H9 (cell line): ENCODE measurements around the gene BRAF. TPM values are rescaled to one million over a fixed set of nuclear protein-coding genes. Genes with fewer than 3 reads are reported as not detected.
A peak's percentile ranks its signal among the peaks of the same experiment; 100 is the strongest.

Source experiments
- DNase-seq: peaks from one replicate; pipeline ENCODE4 v3.0.0-alpha.2; 2017
- H2AFZ ChIP-seq: one replicate; pipeline ENCODE4 v1.6.1; 2013; ENCODE audit warnings: mild to moderate bottlenecking, low read length, control low read depth, moderate library complexity
- H2AK5ac ChIP-seq: 2 replicates; pipeline ENCODE4 v1.6.1; 2013; ENCODE audit warnings: low read length, control low read depth, mixed read lengths; ENCODE audit not compliant: insufficient read length
- H2BK120ac ChIP-seq: one replicate; pipeline ENCODE4 v1.6.1; 2013; ENCODE audit warnings: low read depth, mild to moderate bottlenecking, low read length, control low read depth, inconsistent platforms; ENCODE audit not compliant: poor library complexity, severe bottlenecking
- H2BK12ac ChIP-seq: 2 replicates; pipeline ENCODE4 v1.6.1; 2013; ENCODE audit warnings: low read length, control low read depth, mixed read lengths, low read depth; ENCODE audit not compliant: insufficient read length
- H2BK15ac ChIP-seq: 2 replicates; pipeline ENCODE4 v1.6.1; 2013; ENCODE audit warnings: low read depth, low read length, control low read depth
- H2BK20ac ChIP-seq: one replicate; pipeline ENCODE4 v1.6.1; 2013; ENCODE audit warnings: low read depth, mild to moderate bottlenecking, low read length, control low read depth, inconsistent platforms; ENCODE audit not compliant: poor library complexity, severe bottlenecking
- H2BK5ac ChIP-seq: 2 replicates; pipeline ENCODE4 v1.6.1; 2013; ENCODE audit warnings: low read length, control low read depth, mixed read lengths; ENCODE audit not compliant: insufficient read length
- H3K14ac ChIP-seq: 2 replicates; pipeline ENCODE4 v1.6.1; 2013; ENCODE audit warnings: low read length, control low read depth; ENCODE audit not compliant: insufficient read depth
- H3K18ac ChIP-seq: 2 replicates; pipeline ENCODE4 v1.6.1; 2013; ENCODE audit warnings: low read depth, mild to moderate bottlenecking, mixed read lengths, low read length, control low read depth; ENCODE audit not compliant: insufficient read length
- H3K23ac ChIP-seq: 2 replicates; pipeline ENCODE4 v1.6.1; 2013; ENCODE audit warnings: low read length, control low read depth, mixed read lengths, low read depth; ENCODE audit not compliant: insufficient read length
- H3K23me2 ChIP-seq: 2 replicates; pipeline ENCODE4 v1.6.1; 2013; ENCODE audit warnings: low read depth, mild to moderate bottlenecking, mixed read lengths, low read length, control low read depth; ENCODE audit not compliant: insufficient read length, poor library complexity, severe bottlenecking
- H3K27ac ChIP-seq: 2 replicates; pipeline ENCODE4 v1.5.1; 2013; ENCODE audit warnings: low read length, control low read depth, mixed read lengths, low read depth; ENCODE audit not compliant: insufficient read length
- H3K27me3 ChIP-seq: 2 replicates; pipeline ENCODE4 v1.6.1; 2013; ENCODE audit warnings: low read length, control low read depth, inconsistent platforms; ENCODE audit not compliant: insufficient read depth
- H3K4ac ChIP-seq: 2 replicates; pipeline ENCODE4 v1.6.1; 2013; ENCODE audit warnings: low read depth, mild to moderate bottlenecking, control low read depth, inconsistent platforms, low read length, moderate library complexity
- H3K4me1 ChIP-seq: 2 replicates; pipeline ENCODE4 v1.6.1; 2013; ENCODE audit warnings: low read length, control low read depth, inconsistent platforms; ENCODE audit not compliant: insufficient read depth
- H3K4me2 ChIP-seq: 2 replicates; pipeline ENCODE4 v1.6.1; 2013; ENCODE audit warnings: low read length, control low read depth, mixed read lengths; ENCODE audit not compliant: insufficient read length, insufficient read depth
- H3K56ac ChIP-seq: 2 replicates; pipeline ENCODE4 v1.6.1; 2013; ENCODE audit warnings: low read depth, mild to moderate bottlenecking, mixed read lengths, low read length, control low read depth; ENCODE audit not compliant: insufficient read length
- H3K79me1 ChIP-seq: 2 replicates; pipeline ENCODE4 v1.6.1; 2013; ENCODE audit warnings: low read depth, mild to moderate bottlenecking, moderate library complexity, low read length, control low read depth, inconsistent platforms; ENCODE audit not compliant: insufficient read depth, poor library complexity, severe bottlenecking
- H3K79me2 ChIP-seq: 2 replicates; pipeline ENCODE4 v1.6.1; 2013; ENCODE audit warnings: low read length, control low read depth, inconsistent platforms; ENCODE audit not compliant: insufficient read depth
- H3K9ac ChIP-seq: 2 replicates; pipeline ENCODE4 v1.6.1; 2013; ENCODE audit warnings: low read length, control low read depth, mixed read lengths; ENCODE audit not compliant: insufficient read length; ENCODE audit errors: extremely low read depth
- H3K9me3 ChIP-seq: one replicate; pipeline ENCODE4 v1.6.1; 2013; ENCODE audit warnings: low read depth, low read length, inconsistent platforms; ENCODE audit not compliant: control insufficient read depth
- H3T11ph ChIP-seq: one replicate; pipeline ENCODE4 v1.6.1; 2013; ENCODE audit warnings: mild to moderate bottlenecking, low read length, control low read depth, inconsistent platforms
- H4K20me1 ChIP-seq: one replicate; pipeline ENCODE4 v1.6.1; 2013; ENCODE audit not compliant: control insufficient read depth, insufficient read length, insufficient read depth
- H4K5ac ChIP-seq: 2 replicates; pipeline ENCODE4 v1.6.1; 2013; ENCODE audit warnings: low read depth, mild to moderate bottlenecking, mixed read lengths, low read length, control low read depth; ENCODE audit not compliant: insufficient read length
- H4K8ac ChIP-seq: replicated peaks from 2 replicates; pipeline ENCODE4 v1.6.1; 2013; ENCODE audit warnings: low read length, control low read depth, mixed read lengths, low read depth; ENCODE audit not compliant: insufficient read length
- H4K91ac ChIP-seq: 2 replicates; pipeline ENCODE4 v1.6.1; 2013; ENCODE audit warnings: low read depth, mild to moderate bottlenecking, moderate library complexity, mixed read lengths, low read length, control low read depth; ENCODE audit not compliant: insufficient read length
- H3K27ac Mint-ChIP-seq, 3 experiments: 2 replicates in 2 of 3; 3 replicates in 1 of 3; pipeline ENCODE4 v1.8.0; 2020 to 2021; ENCODE audit warnings: mixed read lengths in 3 of 3, mild to moderate bottlenecking in 1 of 3, moderate library complexity in 1 of 3
- H3K27me3 Mint-ChIP-seq: 2 replicates; pipeline ENCODE4 v1.8.0; 2021; ENCODE audit warnings: low read depth, mild to moderate bottlenecking, moderate library complexity, mixed read lengths
- H3K36me3 Mint-ChIP-seq, 3 experiments: 2 replicates in 2 of 3; 3 replicates in 1 of 3; pipeline ENCODE4 v1.8.0; 2020 to 2021; ENCODE audit warnings: low read depth in 3 of 3, mixed read lengths in 3 of 3; ENCODE audit not compliant: insufficient read depth in 1 of 3
- H3K4me1 Mint-ChIP-seq, 2 experiments: 2 replicates each; pipeline ENCODE4 v1.8.0; 2020; ENCODE audit warnings: mixed read lengths in 2 of 2
- H3K4me3 Mint-ChIP-seq, 2 experiments: 2 replicates in 1 of 2; 3 replicates in 1 of 2; pipeline ENCODE4 v1.8.0; 2020 to 2021; ENCODE audit warnings: mild to moderate bottlenecking in 2 of 2, mixed read lengths in 2 of 2, moderate library complexity in 1 of 2
- H3K9me3 Mint-ChIP-seq, 2 experiments: 2 replicates in 1 of 2; 3 replicates in 1 of 2; pipeline ENCODE4 v1.8.0; 2020; ENCODE audit warnings: mild to moderate bottlenecking in 2 of 2, mixed read lengths in 2 of 2, moderate library complexity in 1 of 2
- CTCF ChIP-seq: fragments of 200-600 bp; sonication (generic); conservative IDR thresholded peaks from 3 replicates; pipeline ENCODE4 v1.8.0; 2021; ENCODE audit warnings: antibody characterized with exemption, mild to moderate bottlenecking
- whole genome bisulfite sequencing: extraction: QIAGEN DNeasy Blood & Tissue Kit; methylation state at CpG from one replicate; pipeline ENCODE4 v1.1.7; 2013; ENCODE audit warnings: missing lambda C conversion rate, low lambda C conversion rate, mixed read lengths; ENCODE audit not compliant: insufficient read length; ENCODE audit errors: extremely low coverage; 5-methylcytosine and 5-hydroxymethylcytosine counted together
- long read RNA-seq: library from polyadenylated mRNA; unstranded; transcript quantifications from one replicate; pipeline ENCODE4 v2.0.0, GENCODE V29; 2020
- total RNA-seq: library from RNA; stranded (reverse); gene quantifications from 2 replicates; pipeline ENCODE4 v1.2.1, GENCODE V29; 2021

Gene BRAF
- 29.6 and 32.9 TPM in 2 replicates for total RNA-seq
- long read RNA-seq, full-length matches to known transcripts: 11 of 16 reads
- long read RNA-seq, partial matches to known transcripts: 2 of 16 reads
- long read RNA-seq, other reads (novel, unspliced or antisense): 3 of 16 reads

DNA sequence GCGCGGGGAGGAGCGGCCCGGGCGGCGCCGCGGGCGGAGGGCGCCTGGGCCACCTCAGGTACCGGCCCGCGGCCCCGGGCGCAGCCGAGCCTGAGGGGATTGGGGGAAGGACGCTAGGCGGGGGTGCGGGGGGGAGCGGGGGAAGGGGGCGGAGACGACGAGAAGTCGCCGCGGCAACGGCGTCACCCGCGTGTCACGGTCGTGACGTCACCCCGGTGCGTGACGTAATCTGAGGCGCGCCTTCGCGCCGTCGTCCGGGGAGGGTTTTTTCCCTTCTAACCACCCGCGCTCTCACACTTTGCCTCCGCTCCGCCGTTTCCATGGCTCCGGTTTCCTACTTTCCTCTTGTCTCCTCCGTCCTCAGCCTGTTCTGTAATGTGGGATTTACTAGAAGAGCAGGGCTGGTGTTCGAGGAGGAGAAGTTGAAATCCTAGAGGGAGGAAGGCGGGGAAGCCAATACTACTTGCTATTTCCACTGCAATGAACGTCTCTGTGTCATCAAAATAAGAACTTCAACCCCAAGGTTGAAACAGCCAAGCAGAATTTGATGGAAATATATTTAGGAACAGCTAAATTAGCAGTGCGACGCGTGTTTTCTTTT is at the start of gene BRAF:
TSS of gene BRAF (minus strand) at position 109 of the 601 bp plus-strand sequence. CDS start 226 bp downstream, outside the sequence.
- Mint-ChIP-seq H3K27ac (peak within 1 kb of the TSS; percentile 95 to 99 (median 99)), H3K4me3 (peak within 1 kb of the TSS; percentile 93 to 98)
- WGBS: no CpG with 5 or more reads among the region's 56 CpGs

More for the DNA sequence above, at the start of gene BRAF:
- H3K9me3 ChIP-seq: no peaks in the 10 kb centered on the region
- H3K56ac ChIP-seq: no peak within 1 kb of the TSS
- no peak within 1 kb of the TSS; the same call in 1 of the 2 replicates for H3K4ac ChIP-seq
- no peak within 1 kb of the TSS for H3K27ac ChIP-seq
- peak within 1 kb of the TSS; percentile 76 for H2BK120ac ChIP-seq
- H3T11ph ChIP-seq: no peak within 1 kb of the TSS
- peak within 1 kb of the TSS; percentile 88 for H3K9ac ChIP-seq
- no peak within 1 kb of the TSS for H2BK15ac ChIP-seq
- H4K5ac ChIP-seq: no peak within 1 kb of the TSS
- H3K23me2 ChIP-seq: peaks cover 12% of the 10 kb centered on the region
- H2AK5ac ChIP-seq: no peak within 1 kb of the TSS
- no peak within 1 kb of the TSS for H4K91ac ChIP-seq
- DNase-seq: peak; percentile 83
- H3K23ac ChIP-seq: no peak within 1 kb of the TSS
- no peak within 1 kb of the TSS for H2AFZ ChIP-seq
- H2BK20ac ChIP-seq: no peak within 1 kb of the TSS
- no peak within 1 kb of the TSS for H4K8ac ChIP-seq
- no peaks in the 10 kb centered on the region for H3K27me3 ChIP-seq
- no peaks in the 10 kb centered on the region for H3K79me1 ChIP-seq
- H3K4me2 ChIP-seq: peak within 1 kb of the TSS; percentile 99
- H4K20me1 ChIP-seq: no peaks in the 10 kb centered on the region
- peak within 1 kb of the TSS; percentile 74 for H3K14ac ChIP-seq
- peak within 1 kb of the TSS; percentile 95 for H3K18ac ChIP-seq
- no peaks in the 10 kb centered on the region; a peak in 1 of 5 replicates for H3K9me3 Mint-ChIP-seq
- peaks cover 7% of the 10 kb centered on the region; the same call in 1 of the 2 replicates for H3K79me2 ChIP-seq
- H3K4me1 ChIP-seq: no peaks in the 10 kb centered on the region
- no peak within 1 kb of the TSS for H2BK12ac ChIP-seq
- no peaks in the 10 kb centered on the region for H3K36me3 Mint-ChIP-seq
- peak within 1 kb of the TSS; percentile 6 for H2BK5ac ChIP-seq
- H3K4me1 Mint-ChIP-seq: peaks cover 0 to 6% of the 10 kb centered on the region in 2 experiments; a peak in 1 of 4 replicates
- H3K27me3 Mint-ChIP-seq: peaks cover 2% of the 10 kb centered on the region; the same call in 1 of the 2 replicates
- no peak for TF ChIP-seq CTCF
